Esophagus muscularis mucosa (tissue), 4 donors: Measurements from ENCODE around the gene CCDC9B. TPM values are rescaled to one million over a fixed set of nuclear protein-coding genes. Genes with fewer than 3 reads are reported as not detected.

ENCODE experiments used
- DNase-seq: peaks from one replicate; pipeline ENCODE4 v3.0.0-alpha.2; 2017; ENCODE audit errors: extremely low spot score
- H3K27ac ChIP-seq, 4 donors: fragments of 200-600 bp; sonication (generic); replicated peaks in 1 of 4; 1 replicate in 3 of 4; 2 replicates in 1 of 4; pipeline ENCODE4 v1.5.1; 2016 to 2019; ENCODE audit warnings: mild to moderate bottlenecking in 1 of 4
- H3K27me3 ChIP-seq, 4 donors: fragments of 200-600 bp; sonication (generic); one replicate each; pipeline versions ENCODE4 v1.5.1 to v1.6.0; 2016 to 2019
- H3K36me3 ChIP-seq, 4 donors: fragments of 200-600 bp; sonication (generic); one replicate each; pipeline ENCODE4 v1.5.1; 2016 to 2019
- H3K4me1 ChIP-seq, 4 donors: fragments of 200-600 bp; sonication (generic); one replicate each; pipeline ENCODE4 v1.5.1; 2016 to 2019
- H3K4me3 ChIP-seq, 4 donors: fragments of 200-600 bp; sonication (generic); 1 replicate in 2 of 4; 2 replicates in 2 of 4; pipeline ENCODE4 v1.5.1; 2016 to 2019; ENCODE audit warnings: mild to moderate bottlenecking in 4 of 4, moderate library complexity in 1 of 4
- H3K9me3 ChIP-seq, 4 donors: fragments of 200-600 bp; sonication (generic); 1 replicate in 3 of 4; 2 replicates in 1 of 4; pipeline ENCODE4 v1.5.1; 2016 to 2019
- EP300 ChIP-seq: sonication (generic); formaldehyde crosslinking; IDR thresholded peaks from one replicate; pipeline ENCODE4 v1.6.1; 2017; ENCODE audit warnings: antibody characterized with exemption
- POLR2A ChIP-seq: fragments of 450-650 bp; IDR thresholded peaks from one replicate; pipeline ENCODE4 v1.6.1; 2017; ENCODE audit warnings: antibody characterized with exemption, moderate library complexity, mild to moderate bottlenecking, low read depth
- POLR2AphosphoS5 ChIP-seq, 2 donors: sonication (generic); formaldehyde crosslinking; IDR thresholded peaks; one replicate each; pipeline ENCODE4 v1.6.1; 2017; ENCODE audit warnings: antibody characterized with exemption in 2 of 2
- WGBS: methylation state at CpG from one replicate; pipeline ENCODE4 v1.1.5; 2018; 5-methylcytosine and 5-hydroxymethylcytosine counted together
- intact Hi-C: fragments of 100-400 bp; cut with DNase I; formaldehyde crosslinking; loops from one replicate; pipeline ENCODE4 v1.15.1; 2023
- total RNA-seq, 4 donors: library from RNA; depleted of rRNA; stranded (reverse); fragments of >200 nt; gene quantifications; one replicate each; pipeline versions ENCODE4 v1.1.0 to v1.2.1, GENCODE V29; 2016
- TF ChIP-seq, protein P1 (sequence below), 3 experiments: fragments of 200-600 bp in 2 of 3; fragments of 450-650 bp in 1 of 3; sonication (generic) in 2 of 3; IDR thresholded peaks; one replicate each; pipeline ENCODE4 v1.5.1; 2017 to 2019; ENCODE audit warnings: antibody characterized with exemption in 3 of 3, mild to moderate bottlenecking in 2 of 3, moderate library complexity in 1 of 3

Gene CCDC9B
- total RNA-seq, 4 donors from 2014 or later = 22.9 to 82.6 (median 56.3) TPM

DNA sequence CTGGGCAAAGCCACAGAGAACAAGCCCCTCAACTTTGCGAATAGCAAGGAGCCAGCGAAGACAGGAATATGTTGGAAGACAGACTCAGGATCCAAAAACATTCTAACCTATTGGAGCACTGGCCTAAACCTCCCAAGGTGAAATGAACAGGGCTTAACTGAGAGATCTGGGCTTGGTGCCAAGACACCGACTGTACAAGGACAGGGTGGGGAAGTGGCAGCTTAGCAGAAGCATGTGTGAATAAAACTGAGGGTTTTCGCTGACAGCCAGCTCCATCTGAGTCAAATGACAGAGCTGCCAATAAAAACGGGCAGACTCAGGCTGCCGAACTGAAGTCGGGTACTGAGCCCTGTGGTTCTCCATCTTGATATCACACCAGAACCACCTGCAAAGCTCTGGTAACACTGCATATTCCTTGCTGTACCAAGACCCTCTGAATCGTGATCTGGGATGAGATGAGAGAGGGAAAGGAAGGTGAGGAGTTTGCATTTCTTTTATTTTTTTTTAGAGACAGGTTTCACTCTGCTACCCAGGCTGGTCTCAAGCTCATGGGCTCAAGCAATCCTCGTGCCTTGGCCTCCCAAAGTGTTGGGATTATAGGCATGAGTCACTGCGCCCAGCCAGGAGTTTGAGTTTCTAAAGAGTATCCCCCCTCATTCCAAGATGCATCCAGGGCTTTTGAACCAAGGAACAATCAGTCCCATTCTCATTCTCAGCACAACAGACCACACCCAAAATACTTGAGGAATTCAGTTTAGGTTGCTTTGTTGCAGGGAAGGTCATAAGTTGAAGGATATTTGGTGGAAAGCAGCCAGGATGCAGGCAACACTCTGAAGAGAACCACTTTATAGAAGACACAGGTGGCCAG, 27.0 kb downstream of the CCDC9B start:
- 41% methylated on average over 10 of the region's 10 CpGs for WGBS
- H3K27me3 ChIP-seq = peaks cover 0 to 4% (median 0%) of the 10 kb centered on the region in 4 donors
- DNase-seq = no peak

DNA sequence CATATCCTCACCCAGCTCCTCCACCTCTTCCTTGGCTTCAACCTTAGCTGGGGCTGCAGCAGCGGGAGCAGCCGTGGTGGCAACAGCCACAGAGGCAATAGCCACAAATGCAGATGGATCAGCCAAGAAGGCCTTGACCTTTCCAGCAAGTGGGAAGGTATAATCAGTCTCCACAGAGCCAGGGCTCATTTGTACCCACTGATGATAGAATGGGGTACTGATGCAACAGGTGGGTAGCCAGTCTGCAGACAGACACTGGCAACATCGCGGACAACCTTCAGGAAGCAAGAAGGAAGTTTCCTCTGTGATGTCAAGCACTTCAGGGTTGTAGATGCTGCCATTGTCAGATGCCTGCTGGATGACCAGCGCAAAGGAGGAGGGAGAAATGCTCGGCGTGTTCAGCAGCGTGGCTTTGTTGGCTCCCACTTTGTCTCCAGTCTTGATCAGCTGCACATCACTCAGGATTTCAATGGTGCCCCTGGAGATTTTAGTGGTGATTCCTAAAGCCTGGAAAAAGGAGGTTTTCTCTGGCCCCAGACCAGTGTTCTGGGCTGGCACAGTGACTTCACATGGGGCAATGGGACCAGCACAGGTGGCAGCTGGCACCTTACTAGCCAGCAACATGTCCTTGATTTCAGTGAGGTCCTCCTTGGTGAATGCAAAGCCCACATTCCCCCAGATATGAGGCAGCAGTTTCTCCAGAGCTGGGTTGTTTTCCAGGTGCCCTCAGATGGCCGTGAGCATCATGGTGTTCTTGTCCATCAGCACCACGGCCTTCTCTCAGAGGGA, 28.2 kb downstream of the CCDC9B start:
- 86% methylated on average over 6 of the region's 10 CpGs for WGBS
- Histone ChIP-seq H3K4me3 (no peak overlapping the region), H3K36me3 (no peaks in the 10 kb centered on the region), H3K27me3 (peaks cover 0 to 4% (median 0%) of the 10 kb centered on the region in 4 donors), H3K9me3 (no peaks in the 10 kb centered on the region), H3K4me1 (peaks cover 0 to 20% (median 13%) of the 10 kb centered on the region in 4 donors), H3K27ac (no peak overlapping the region)
- TF ChIP-seq POLR2A = no peak
- no peak for TF ChIP-seq EP300
- TF ChIP-seq POLR2AphosphoS5 (IDR thresholded peaks at IDR 0.05) = no peak
- TF ChIP-seq, protein P1, sequence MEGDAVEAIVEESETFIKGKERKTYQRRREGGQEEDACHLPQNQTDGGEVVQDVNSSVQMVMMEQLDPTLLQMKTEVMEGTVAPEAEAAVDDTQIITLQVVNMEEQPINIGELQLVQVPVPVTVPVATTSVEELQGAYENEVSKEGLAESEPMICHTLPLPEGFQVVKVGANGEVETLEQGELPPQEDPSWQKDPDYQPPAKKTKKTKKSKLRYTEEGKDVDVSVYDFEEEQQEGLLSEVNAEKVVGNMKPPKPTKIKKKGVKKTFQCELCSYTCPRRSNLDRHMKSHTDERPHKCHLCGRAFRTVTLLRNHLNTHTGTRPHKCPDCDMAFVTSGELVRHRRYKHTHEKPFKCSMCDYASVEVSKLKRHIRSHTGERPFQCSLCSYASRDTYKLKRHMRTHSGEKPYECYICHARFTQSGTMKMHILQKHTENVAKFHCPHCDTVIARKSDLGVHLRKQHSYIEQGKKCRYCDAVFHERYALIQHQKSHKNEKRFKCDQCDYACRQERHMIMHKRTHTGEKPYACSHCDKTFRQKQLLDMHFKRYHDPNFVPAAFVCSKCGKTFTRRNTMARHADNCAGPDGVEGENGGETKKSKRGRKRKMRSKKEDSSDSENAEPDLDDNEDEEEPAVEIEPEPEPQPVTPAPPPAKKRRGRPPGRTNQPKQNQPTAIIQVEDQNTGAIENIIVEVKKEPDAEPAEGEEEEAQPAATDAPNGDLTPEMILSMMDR (IDR thresholded peaks at IDR 0.05) = no peak
- DNase-seq = no peak
- intact Hi-C loops = no loop called here

More for the DNA sequence above, 27.0 kb downstream of the CCDC9B start:
- peaks cover 0 to 17% (median 10%) of the 10 kb centered on the region in 4 donors for H3K4me1 ChIP-seq
- no peak overlapping the region for H3K27ac ChIP-seq
- TF ChIP-seq POLR2A = no peak
- no peak overlapping the region for H3K4me3 ChIP-seq
- no peaks in the 10 kb centered on the region for H3K9me3 ChIP-seq
- H3K36me3 ChIP-seq = no peaks in the 10 kb centered on the region
- intact Hi-C loops = no loop called here

DNA sequence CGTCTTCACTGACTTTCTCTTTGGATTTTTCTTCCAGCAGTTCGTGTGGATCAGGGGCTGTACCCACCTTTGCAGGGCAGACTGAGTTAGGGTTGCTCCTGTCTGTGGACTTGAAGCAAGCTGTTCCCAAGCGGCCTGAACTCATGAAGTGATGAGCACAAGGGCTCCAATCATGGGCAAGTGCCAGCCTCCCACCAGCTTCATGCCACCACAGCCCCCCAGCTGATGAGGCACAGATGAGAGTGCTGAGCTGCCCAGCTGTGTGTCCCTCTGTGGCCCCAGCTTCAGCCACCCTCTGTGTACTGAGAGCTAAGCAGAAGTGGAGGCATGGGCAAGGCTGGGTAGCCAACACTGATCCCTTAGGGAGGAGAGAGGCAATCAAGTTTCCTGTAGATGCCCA, 29.7 kb downstream of the CCDC9B start:
- Histone ChIP-seq H3K27ac (no peak overlapping the region), H3K4me3 (no peak overlapping the region), H3K4me1 (peaks cover 0 to 25% (median 17%) of the 10 kb centered on the region in 4 donors), H3K9me3 (no peaks in the 10 kb centered on the region), H3K27me3 (peaks cover 0 to 4% (median 0%) of the 10 kb centered on the region in 4 donors), H3K36me3 (no peaks in the 10 kb centered on the region)
- TF ChIP-seq, protein P1 (IDR thresholded peaks at IDR 0.05) = no peak
- TF ChIP-seq EP300 (no peak), POLR2AphosphoS5 (IDR thresholded peaks at IDR 0.05) (no peak), POLR2A (no peak)
- no peak for DNase-seq
- WGBS = 69% methylated on average over 3 of the region's 3 CpGs
- intact Hi-C loops = no loop called here

DNA sequence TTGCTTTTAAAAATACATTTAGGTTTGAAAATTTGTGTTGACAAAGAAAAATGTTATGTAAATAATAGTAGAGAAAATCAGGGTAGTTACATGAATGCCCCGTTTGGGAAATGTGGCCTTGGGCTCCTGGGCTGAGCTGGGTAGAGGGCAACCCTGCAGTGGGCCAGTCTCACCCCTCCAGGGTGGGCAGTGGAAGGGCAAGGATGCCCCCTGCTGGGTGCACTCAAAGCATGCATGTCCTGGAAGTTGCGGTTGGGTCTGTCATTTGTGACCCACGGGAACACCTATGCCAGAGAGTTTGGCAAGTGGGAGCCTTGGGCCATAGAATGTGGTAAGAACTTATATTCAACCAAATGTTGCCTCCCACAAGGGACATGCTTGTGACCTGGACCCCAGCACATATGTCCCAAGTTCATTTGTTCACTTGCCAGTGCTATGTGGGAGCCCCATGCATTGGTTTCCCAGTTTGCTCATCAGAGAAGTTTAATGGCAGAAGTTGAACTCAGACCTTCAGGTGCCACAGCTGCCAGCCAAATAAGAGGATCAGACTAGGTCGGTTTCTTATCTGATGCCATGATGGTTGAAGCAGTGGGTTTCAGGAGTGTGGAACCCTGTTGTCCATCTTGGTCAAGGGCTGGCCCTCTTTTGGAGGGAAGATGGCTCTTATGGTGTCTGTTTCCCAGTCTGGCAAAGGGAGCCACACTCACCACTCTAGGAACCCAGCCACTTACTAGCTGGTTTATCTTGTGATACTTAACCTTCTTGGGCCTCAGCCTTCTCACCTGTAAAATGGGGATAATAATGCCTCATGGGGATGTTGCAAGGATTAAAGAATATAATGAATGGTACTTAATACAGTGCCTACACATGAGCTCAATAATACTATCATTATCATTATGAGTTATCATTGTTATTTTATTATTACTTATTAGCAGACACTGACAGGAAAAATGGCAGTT, 30.5 kb downstream of the CCDC9B start:
- peaks cover 0 to 4% (median 0%) of the 10 kb centered on the region in 4 donors for H3K27me3 ChIP-seq
- no peak for DNase-seq
- H3K4me3 ChIP-seq = no peak overlapping the region
- H3K27ac ChIP-seq = no peak overlapping the region
- TF ChIP-seq, protein P1 (IDR thresholded peaks at IDR 0.05) = peak; percentile 59 to 68 (median 62)
- TF ChIP-seq POLR2AphosphoS5 (IDR thresholded peaks at IDR 0.05) (no peak), EP300 (no peak), POLR2A (no peak)
- intact Hi-C loops = no loop called here
- no peaks in the 10 kb centered on the region for H3K9me3 ChIP-seq
- 38% methylated on average over 4 of the region's 4 CpGs for WGBS
- no peaks in the 10 kb centered on the region for H3K36me3 ChIP-seq
- peaks cover 0 to 25% (median 17%) of the 10 kb centered on the region in 4 donors for H3K4me1 ChIP-seq
